GM19238 (cell line): ENCODE results near the gene ANKS1B.
"Not testable (repeated sequence)": the region's sequence is repeated elsewhere in the genome, so short reads cannot be mapped to it uniquely, and the experiment has no call there.

Experiments used
- DNase-seq: peaks from one replicate; pipeline ENCODE4 v3.0.0; 2011; ENCODE audit warnings: low spot score; ENCODE audit not compliant: insufficient read length

Gene ANKS1B

GRCh38 chr12:98894412-98895085 is 1090.2 kb downstream of the ANKS1B start:
- DNase-seq: no peak

- DNase-seq: no peak
Measured at GRCh38 chr12:98893675-98894411, 1090.9 kb downstream of the ANKS1B start.

- no peak for DNase-seq
Measured at GRCh38 chr12:98893126-98893674, 1091.5 kb downstream of the ANKS1B start.

- no peak for DNase-seq
Measured at GRCh38 chr12:98885778-98886177, 1099.0 kb downstream of the ANKS1B start.

GRCh38 chr12:98883231-98883630 is 1101.5 kb downstream of the ANKS1B start:
- no peak for DNase-seq

GRCh38 chr12:98882526-98882925 is 1102.2 kb downstream of the ANKS1B start:
- DNase-seq: no peak

- no peak for DNase-seq
Measured at GRCh38 chr12:98873776-98874175, 1111.0 kb downstream of the ANKS1B start.

- DNase-seq: no peak
Measured at GRCh38 chr12:98870504-98870903, 1114.2 kb downstream of the ANKS1B start.

GRCh38 chr12:98869886-98870503 is 1114.7 kb downstream of the ANKS1B start:
- no peak for DNase-seq

- DNase-seq: no peak
Measured at GRCh38 chr12:98868538-98868937, 1116.2 kb downstream of the ANKS1B start.

- no peak for DNase-seq
Measured at GRCh38 chr12:98868076-98868475, 1116.7 kb downstream of the ANKS1B start.

GRCh38 chr12:98864363-98864762 is 1120.4 kb downstream of the ANKS1B start:
- no peak for DNase-seq

- no peak for DNase-seq
Measured at GRCh38 chr12:98863167-98863566, 1121.6 kb downstream of the ANKS1B start.

- no peak for DNase-seq
Measured at GRCh38 chr12:98861251-98861650, 1123.5 kb downstream of the ANKS1B start.

GRCh38 chr12:98856897-98857540 is 1127.7 kb downstream of the ANKS1B start:
- DNase-seq: no peak

GRCh38 chr12:98852181-98852580 is 1132.6 kb downstream of the ANKS1B start:
- no peak for DNase-seq

GRCh38 chr12:98847242-98847641 is 1137.5 kb downstream of the ANKS1B start:
- DNase-seq: no peak

- DNase-seq: no peak
Measured at GRCh38 chr12:98845957-98846356, 1138.8 kb downstream of the ANKS1B start.

- no peak for DNase-seq
Measured at GRCh38 chr12:98840325-98840724, 1144.4 kb downstream of the ANKS1B start.

GRCh38 chr12:98838231-98838647 is 1146.5 kb downstream of the ANKS1B start:
- no peak for DNase-seq

- not testable (repeated sequence) for DNase-seq
Measured at GRCh38 chr12:98837134-98837752, 1147.5 kb downstream of the ANKS1B start.
